T-helper 1 cell (primary cell): ENCODE measurements around the gene LYZL4.

ENCODE experiments used
- DNase-seq, 5 donors: peaks; one replicate each; pipeline ENCODE4 v3.0.0-alpha.2; 2012 to 2020
- total RNA-seq, 4 donors: gene quantifications; one replicate each; lab custom pipeline; 2026; lab: John Stamatoyannopoulos, UW

LYZL4 gene
- total RNA-seq: 0 reads per million in 4 donors

DNA sequence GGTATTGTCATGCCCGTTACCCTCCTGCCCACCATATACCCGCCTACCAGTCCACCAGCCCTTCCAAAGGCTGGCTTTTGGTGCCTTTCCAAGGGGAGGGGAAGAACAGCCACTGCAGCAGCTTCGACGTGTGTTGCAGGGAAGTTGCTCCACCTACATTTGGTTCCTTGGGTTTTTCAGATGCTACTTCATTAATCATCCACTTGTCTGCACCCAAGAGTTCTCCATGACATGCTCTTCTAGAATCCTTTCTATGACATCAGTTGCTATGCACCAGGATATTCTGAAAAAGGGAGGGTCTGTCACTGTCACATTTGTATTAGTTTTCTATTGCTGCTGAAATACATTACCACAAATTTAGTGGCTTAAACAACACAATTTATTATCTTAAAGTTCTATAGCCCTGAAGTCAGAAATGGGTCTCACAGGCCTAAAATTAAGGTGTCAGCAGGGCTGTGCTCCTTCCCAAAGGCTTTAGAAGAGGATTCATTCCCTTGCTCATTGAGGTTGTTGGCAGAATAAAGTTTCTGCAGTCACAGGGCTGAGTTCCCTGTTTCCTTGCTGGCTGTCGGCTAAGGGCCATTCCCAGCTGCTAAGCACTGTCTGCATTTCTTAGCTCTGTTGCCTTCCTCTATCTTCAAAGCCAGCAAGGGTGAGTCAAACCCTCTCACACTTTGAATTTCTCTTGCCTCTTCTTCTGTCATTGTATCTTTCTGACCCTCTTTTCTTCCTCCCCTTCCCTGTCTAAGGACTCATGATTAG lies at the start of gene LYZL4:
Gene LYZL4, minus strand, starts transcription at position 241 of the 762 bp plus-strand sequence. CDS start 3,359 bp downstream, outside the sequence.
- DNase-seq: no peak

GRCh38 chr3:42459151-42459550 lies 48.7 kb upstream of the LYZL4 start:
- no peak for DNase-seq

DNA sequence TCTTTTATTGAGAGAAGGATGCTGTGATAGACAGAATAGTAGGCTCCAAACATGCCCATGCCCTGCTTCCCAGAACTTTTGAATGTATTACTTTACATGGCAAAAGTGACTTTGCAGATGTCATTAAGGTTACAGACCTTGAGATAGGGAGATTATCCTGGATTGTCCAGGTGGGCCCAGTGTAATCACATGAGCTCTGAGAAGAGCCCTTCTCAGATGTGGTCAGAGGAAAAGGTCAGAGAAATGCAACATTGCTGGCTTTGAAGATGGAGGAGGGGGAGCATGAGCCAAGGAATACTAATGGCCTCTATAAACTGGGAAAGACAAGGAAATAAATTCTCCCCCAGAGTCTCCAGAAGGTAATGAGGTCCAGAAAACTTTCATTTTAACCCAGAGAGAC lies 45.8 kb upstream of the LYZL4 start:
- no peak for DNase-seq

DNA sequence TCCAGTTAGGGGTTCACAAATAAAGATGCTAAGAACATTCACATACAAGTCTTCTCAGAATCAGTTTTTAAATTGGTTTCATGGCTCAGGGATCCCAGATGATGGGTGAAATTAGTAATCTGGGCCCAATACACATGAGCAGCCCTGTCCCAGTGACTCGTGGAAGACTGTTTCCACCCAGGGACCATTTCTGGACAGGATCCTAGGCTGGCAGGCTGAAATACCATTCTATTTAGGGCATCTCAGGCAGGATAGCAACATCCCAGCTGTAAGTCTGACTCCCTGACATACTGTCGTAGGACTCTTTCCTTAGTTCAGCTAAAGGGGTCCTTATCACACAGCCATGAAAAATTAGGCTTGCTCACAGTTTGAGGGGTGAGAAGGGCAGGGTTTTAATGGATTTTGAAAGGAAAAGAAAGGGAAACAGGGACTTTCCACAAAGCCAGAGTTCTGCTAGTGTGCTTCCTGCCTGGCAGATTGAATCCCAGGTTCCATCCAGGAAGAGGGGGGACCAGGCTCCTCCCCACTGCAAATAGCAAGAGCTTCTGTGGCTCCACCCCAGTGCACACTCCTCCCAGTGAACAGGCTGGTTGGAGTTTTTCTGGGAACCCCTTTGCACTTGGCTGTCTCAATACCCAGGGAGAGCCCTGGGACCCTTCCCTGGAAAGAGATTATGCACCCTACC lies 41.3 kb upstream of the LYZL4 start:
- no peak for DNase-seq

- no peak for DNase-seq
These were observed 40.7 kb upstream of the LYZL4 start for GRCh38 chr3:42451116-42451515.

- DNase-seq: no peak
These were observed 40.2 kb upstream of the LYZL4 start for GRCh38 chr3:42450567-42450966.

- DNase-seq: no peak
These were observed 37.1 kb upstream of the LYZL4 start for GRCh38 chr3:42447481-42447880.

DNA sequence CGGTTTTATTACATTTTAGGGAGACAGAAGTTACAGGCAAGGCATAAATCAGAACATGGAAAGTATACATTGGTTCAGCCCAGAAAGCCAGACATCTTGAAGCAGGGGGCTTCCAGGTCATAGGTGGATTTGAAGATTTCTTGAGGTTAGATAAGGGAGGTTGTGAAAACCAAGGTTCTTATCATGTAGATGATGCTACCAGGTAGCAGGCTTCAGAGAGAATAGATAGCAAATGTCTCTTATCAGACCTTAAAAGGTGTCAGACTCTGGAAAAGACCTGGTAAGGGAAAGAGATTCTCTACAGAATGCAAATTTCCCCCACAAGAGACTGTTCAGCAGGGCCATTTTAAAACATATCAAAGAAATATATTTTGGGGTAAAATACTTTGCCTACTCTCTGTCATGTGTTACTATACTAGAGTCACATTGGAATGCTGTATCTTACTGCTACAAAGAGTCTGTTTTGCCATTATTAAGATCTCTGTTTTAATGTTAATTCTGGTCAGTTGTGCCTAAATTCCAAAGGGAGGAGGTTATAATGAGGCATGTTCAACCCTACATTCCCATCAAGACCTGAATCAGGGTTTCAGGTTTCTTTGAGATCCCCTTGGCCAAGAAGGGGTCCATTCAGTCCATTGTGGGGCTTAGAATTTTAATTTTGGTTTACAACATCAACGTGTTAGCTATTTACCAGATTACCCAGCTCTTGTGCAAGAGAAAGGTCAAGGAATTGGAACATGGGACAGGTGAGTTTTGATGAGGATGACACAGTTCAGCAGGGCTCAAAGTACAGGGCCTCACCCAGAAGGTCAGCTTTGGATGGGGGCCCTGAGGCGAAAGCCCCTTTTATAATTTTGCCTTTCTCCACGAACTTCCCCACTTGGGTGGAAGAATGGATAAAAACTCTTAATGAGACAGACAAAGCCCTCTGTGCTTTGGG lies 36.0 kb upstream of the LYZL4 start:
- no peak for DNase-seq

DNA sequence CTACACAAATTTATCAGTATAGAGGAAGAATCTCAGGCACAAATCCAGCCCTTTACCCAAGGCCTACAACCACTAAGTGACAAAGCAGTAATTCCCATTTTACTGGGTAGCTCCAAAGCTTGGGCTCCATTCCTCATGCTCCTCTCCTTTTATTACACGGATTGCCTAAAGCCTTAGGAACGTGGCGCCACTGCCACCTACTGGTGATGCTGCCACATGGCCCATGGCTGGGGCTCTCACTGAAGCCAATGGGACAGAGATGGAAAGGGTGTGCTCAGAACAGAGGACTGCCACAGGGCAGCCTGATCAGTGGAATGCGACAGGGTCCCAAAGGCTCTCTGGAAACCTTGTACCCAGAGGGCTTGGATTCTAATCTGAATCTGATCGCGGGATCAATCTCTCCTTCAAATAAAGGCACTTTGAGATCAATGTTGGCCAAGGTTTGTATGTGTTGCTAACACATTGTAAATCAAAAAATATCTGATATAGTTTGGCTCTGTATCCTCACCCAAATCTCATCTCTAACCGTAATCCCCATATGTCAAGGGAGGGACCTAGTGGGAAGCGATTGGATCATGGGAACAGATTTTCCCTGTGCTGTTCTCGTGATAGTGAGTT lies 33.5 kb upstream of the LYZL4 start:
- peak; percentile 33 to 72 (median 53) for DNase-seq

DNA sequence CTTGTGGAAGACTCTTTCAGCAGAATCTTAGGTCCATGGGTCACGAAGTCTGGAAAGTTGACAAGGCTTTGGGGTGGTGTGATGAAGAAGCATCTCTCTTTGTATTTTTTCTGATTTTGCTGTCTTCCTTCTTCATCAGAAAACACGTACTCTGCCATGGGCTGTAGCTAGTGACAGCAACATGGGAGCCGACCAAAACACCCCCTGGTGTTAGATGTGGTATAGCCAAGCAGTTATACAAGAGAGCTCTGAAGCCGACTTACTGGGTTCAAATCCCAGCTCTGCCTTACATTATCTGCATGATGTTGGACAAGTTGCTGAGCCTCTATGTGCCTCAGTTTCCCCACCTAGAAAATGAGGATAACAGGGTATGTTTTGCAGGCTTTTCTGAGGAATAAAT lies 32.9 kb upstream of the LYZL4 start:
- DNase-seq: no peak

- DNase-seq: no peak
These were observed 32.2 kb upstream of the LYZL4 start for GRCh38 chr3:42442640-42443039.

DNA sequence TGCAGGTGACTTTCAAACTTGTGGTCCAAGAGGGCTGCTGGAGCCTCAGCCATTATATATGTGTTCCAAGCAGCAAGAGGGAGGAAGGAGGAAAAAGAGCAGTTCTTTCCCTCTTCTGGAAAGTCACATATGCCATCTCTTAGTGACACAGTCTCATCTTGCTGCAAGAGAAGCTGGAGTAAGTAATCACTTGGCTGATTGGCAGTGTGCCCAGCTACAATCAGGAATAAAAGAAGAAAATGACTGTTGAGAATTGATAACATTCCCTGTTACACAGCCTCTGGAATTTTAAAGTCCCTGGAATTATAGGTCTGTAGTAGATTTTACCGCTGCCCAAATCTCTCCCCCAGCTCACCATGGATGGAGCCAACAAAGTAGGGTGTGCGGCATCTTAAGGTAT lies 31.4 kb upstream of the LYZL4 start:
- no peak for DNase-seq

DNA sequence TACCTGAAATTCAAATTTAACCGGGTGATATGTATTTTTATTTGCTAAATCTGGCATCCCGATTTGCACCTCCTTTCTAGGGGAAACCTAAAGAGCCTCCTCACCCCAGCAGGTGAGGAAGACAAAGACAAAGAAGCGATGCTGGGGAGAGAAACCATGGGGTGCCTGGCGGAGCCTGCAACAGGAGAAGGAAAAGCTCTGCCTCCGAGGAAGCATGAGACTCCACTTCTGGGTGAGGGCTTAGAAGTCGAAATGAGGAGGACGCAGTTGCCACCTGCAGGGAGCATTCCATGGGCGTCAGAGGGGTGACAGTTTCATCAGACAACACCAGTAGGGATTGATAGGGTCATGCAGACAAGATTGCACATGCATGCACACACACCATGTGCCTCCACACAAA lies 30.5 kb upstream of the LYZL4 start:
- no peak for DNase-seq

GRCh38 chr3:42439261-42440115 lies 29.1 kb upstream of the LYZL4 start:
- DNase-seq: no peak

GRCh38 chr3:42438758-42439157 lies 28.3 kb upstream of the LYZL4 start:
- no peak for DNase-seq

DNA sequence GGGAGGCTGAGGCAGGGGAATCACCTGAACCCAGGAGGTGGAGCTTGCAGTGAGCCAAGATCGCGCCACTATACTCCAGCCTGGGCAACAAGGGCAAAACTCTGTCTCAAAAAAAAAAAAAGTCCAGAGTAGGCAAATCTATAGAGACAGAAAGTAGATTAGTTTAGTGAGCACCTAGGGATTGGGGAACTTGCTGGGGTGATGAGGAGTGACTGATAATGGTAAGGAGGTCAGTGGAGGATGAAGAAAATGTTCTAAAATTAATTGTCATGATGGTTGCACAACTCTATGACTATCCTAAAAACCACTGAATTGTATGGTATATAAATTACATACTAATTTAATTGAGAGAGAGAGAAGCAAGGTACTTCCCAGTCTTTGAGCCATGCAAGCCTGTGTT lies 27.8 kb upstream of the LYZL4 start:
- no peak for DNase-seq

- DNase-seq: no peak
These were observed 24.5 kb upstream of the LYZL4 start for GRCh38 chr3:42434777-42435380.

GRCh38 chr3:42432485-42432884 lies 22.1 kb upstream of the LYZL4 start:
- no peak for DNase-seq

- DNase-seq: no peak
These were observed 20.5 kb upstream of the LYZL4 start for GRCh38 chr3:42430781-42431532.

- DNase-seq: no peak
These were observed 18.4 kb upstream of the LYZL4 start for GRCh38 chr3:42428830-42429229.
